ENCODE data around the gene GPR32. TPM values are rescaled to one million over a fixed set of nuclear protein-coding genes. Genes with fewer than 3 reads are reported as not detected.

Gene GPR32
- total and polyA plus RNA-seq, 2 donors (not counting 1 experiment from before 2014, with no cell fraction given), result not detected

- no peak for TF ChIP-seq CTCF (IDR thresholded peaks at IDR 0.05)
- TF ChIP-seq EZH2 (IDR thresholded peaks at IDR 0.05; ENCODE audit: borderline replicate concordance, insufficient read depth, low read depth, low read length, poor library complexity, severe bottlenecking), result no peak
- Mint-ChIP-seq H3K4me1 (no peaks in the 10 kb centered on the region), H3K27ac (no peak overlapping the region), H3K9me3 (ENCODE audit: insufficient read depth) (no peaks in the 10 kb centered on the region), H3K27me3 (peaks cover 12% of the 10 kb centered on the region), H3K4me3 (no peak overlapping the region)
- ATAC-seq (ENCODE audit: low read depth), result no peak
- CTCF ChIA-PET, result no interaction called here
- intact Hi-C loops (cut with micrococcal nuclease), result no loop called here
- H3K9ac ChIP-seq (ENCODE audit: low read length), result no peak overlapping the region
- H3K4me2 ChIP-seq (replicated peaks; ENCODE audit: low read depth, low read length, poor library complexity, severe bottlenecking), result no peak overlapping the region
- WGBS (ENCODE audit: insufficient coverage), result 85% methylated on average over 3 of the region's 6 CpGs
- no peaks in the 10 kb centered on the region for H4K20me1 ChIP-seq (ENCODE audit: control insufficient read depth, insufficient read depth, low read length, poor library complexity, severe bottlenecking)
- H3K4me3 ChIP-seq (ENCODE audit: control extremely low read depth in 1 of 5, extremely low read depth in 1 of 5, insufficient read depth in 1 of 5, low read depth in 2 of 5, low read length in 4 of 5), result no peak overlapping the region
- H3K27me3 ChIP-seq (replicated peaks in 1 of 4; ENCODE audit: control extremely low read depth in 1 of 4, control insufficient read depth in 3 of 4, insufficient read depth in 4 of 4, low read length in 3 of 4), result no peaks in the 10 kb centered on the region
- no peaks in the 10 kb centered on the region for H3K79me2 ChIP-seq (ENCODE audit: control insufficient read depth, insufficient read depth, low read length)
- POLR2A ChIA-PET, result no interaction called here
- H3K36me3 ChIP-seq (replicated peaks in 1 of 2; ENCODE audit: control extremely low read depth in 1 of 2, control insufficient read depth in 1 of 2, extremely low read depth in 1 of 2, insufficient read depth in 2 of 2, low read length in 1 of 2), result no peaks in the 10 kb centered on the region
- H3K4me1 ChIP-seq (ENCODE audit: control insufficient read depth in 2 of 2, insufficient read depth in 2 of 2, low read length in 2 of 2), result no peaks in the 10 kb centered on the region
- H2AFZ ChIP-seq (ENCODE audit: insufficient read depth, low read depth, low read length, poor library complexity, severe bottlenecking), result no peak overlapping the region
- no peak for DNase-seq
- no peak overlapping the region for H3K27ac ChIP-seq (ENCODE audit: low read length in 2 of 2)
- H3K9me3 ChIP-seq (ENCODE audit: control extremely low read depth in 1 of 3, control insufficient read depth in 2 of 3, insufficient read depth in 1 of 3, low read length in 2 of 3), result peaks cover 0 to 3% (median 0%) of the 10 kb centered on the region in 3 donors
Observed at GRCh38 chr19:50749490-50749889, 20.8 kb upstream of the GPR32 start.

GRCh38 chr19:50750010-50750409 lies 20.3 kb upstream of the GPR32 start:
- DNase-seq, result no peak
- no peak for TF ChIP-seq CTCF (IDR thresholded peaks at IDR 0.05)
- TF ChIP-seq EZH2 (IDR thresholded peaks at IDR 0.05; ENCODE audit: borderline replicate concordance, insufficient read depth, low read depth, low read length, poor library complexity, severe bottlenecking), result no peak

More at GRCh38 chr19:50750010-50750409, 20.3 kb upstream of the GPR32 start:
- H3K4me3 Mint-ChIP-seq, result no peak overlapping the region
- Histone ChIP-seq H3K79me2 (ENCODE audit: control insufficient read depth, insufficient read depth, low read length) (no peaks in the 10 kb centered on the region), H3K4me1 (ENCODE audit: control insufficient read depth in 2 of 2, insufficient read depth in 2 of 2, low read length in 2 of 2) (no peaks in the 10 kb centered on the region), H3K36me3 (replicated peaks in 1 of 2; ENCODE audit: control extremely low read depth in 1 of 2, control insufficient read depth in 1 of 2, extremely low read depth in 1 of 2, insufficient read depth in 2 of 2, low read length in 1 of 2) (no peaks in the 10 kb centered on the region), H3K9me3 (ENCODE audit: control extremely low read depth in 1 of 3, control insufficient read depth in 2 of 3, insufficient read depth in 1 of 3, low read length in 2 of 3) (peaks cover 0 to 3% (median 0%) of the 10 kb centered on the region in 3 donors), H2AFZ (ENCODE audit: insufficient read depth, low read depth, low read length, poor library complexity, severe bottlenecking) (no peak overlapping the region), H3K27me3 (replicated peaks in 1 of 4; ENCODE audit: control extremely low read depth in 1 of 4, control insufficient read depth in 3 of 4, insufficient read depth in 4 of 4, low read length in 3 of 4) (no peaks in the 10 kb centered on the region), H3K27ac (ENCODE audit: low read length in 2 of 2) (no peak overlapping the region), H3K9ac (ENCODE audit: low read length) (no peak overlapping the region), H3K4me3 (ENCODE audit: control extremely low read depth in 1 of 5, extremely low read depth in 1 of 5, insufficient read depth in 1 of 5, low read depth in 2 of 5, low read length in 4 of 5) (no peak overlapping the region), H3K4me2 (replicated peaks; ENCODE audit: low read depth, low read length, poor library complexity, severe bottlenecking) (no peak overlapping the region), H4K20me1 (ENCODE audit: control insufficient read depth, insufficient read depth, low read length, poor library complexity, severe bottlenecking) (no peaks in the 10 kb centered on the region)
- WGBS (ENCODE audit: insufficient coverage), result 72% methylated on average over 13 of the region's 15 CpGs
- no peaks in the 10 kb centered on the region for H3K9me3 Mint-ChIP-seq (ENCODE audit: insufficient read depth)
- POLR2A ChIA-PET, result no interaction called here
- H3K27ac Mint-ChIP-seq, result no peak overlapping the region
- H3K4me1 Mint-ChIP-seq, result no peaks in the 10 kb centered on the region
- peaks cover 15% of the 10 kb centered on the region for H3K27me3 Mint-ChIP-seq
- intact Hi-C loops (cut with micrococcal nuclease), result loop anchor here (10.0 kb wide), 1 partner anchor 105 kb away; the partner anchor contains the start of gene C19orf81
- no peak for ATAC-seq (ENCODE audit: low read depth)
- CTCF ChIA-PET, result no interaction called here
